GM23248 (cell line): ENCODE data around the gene OR4B1. TPM values are rescaled to one million over a fixed set of nuclear protein-coding genes. Genes with fewer than 3 reads are reported as not detected.

ENCODE experiments used
- DNase-seq: peaks from one replicate; pipeline ENCODE4 v3.0.0-alpha.2; 2015
- H2AFZ ChIP-seq: fragments of 200-600 bp; sonication (generic); 2 replicates; pipeline ENCODE4 v1.6.1; 2016; ENCODE audit warnings: antibody characterized with exemption
- H3F3A ChIP-seq: fragments of 200-600 bp; sonication (generic); 2 replicates; pipeline ENCODE4 v1.6.1; 2016; ENCODE audit warnings: mild to moderate bottlenecking, antibody characterized with exemption, mixed run types; ENCODE audit not compliant: insufficient read depth
- H3K27ac ChIP-seq: fragments of 200-600 bp; sonication (generic); 2 replicates; pipeline ENCODE4 v1.5.1; 2016; ENCODE audit warnings: mild to moderate bottlenecking
- H3K27me3 ChIP-seq: fragments of 200-600 bp; sonication (generic); replicated peaks from 2 replicates; pipeline ENCODE4 v1.6.1; 2016; ENCODE audit warnings: mild to moderate bottlenecking; ENCODE audit not compliant: insufficient read depth
- H3K36me3 ChIP-seq: fragments of 200-600 bp; sonication (generic); 2 replicates; pipeline ENCODE4 v1.6.1; 2016; ENCODE audit warnings: low read depth, mild to moderate bottlenecking
- H3K4me1 ChIP-seq: fragments of 200-600 bp; sonication (generic); 2 replicates; pipeline ENCODE4 v1.6.1; 2016; ENCODE audit warnings: mild to moderate bottlenecking; ENCODE audit not compliant: insufficient read depth
- H3K4me2 ChIP-seq: fragments of 200-600 bp; sonication (generic); one replicate; pipeline ENCODE4 v1.6.1; 2016; ENCODE audit warnings: mild to moderate bottlenecking; ENCODE audit not compliant: unreplicated experiment
- H3K4me3 ChIP-seq: fragments of 200-600 bp; sonication (generic); 2 replicates; pipeline ENCODE4 v1.5.1; 2016; ENCODE audit warnings: mild to moderate bottlenecking
- H3K79me2 ChIP-seq: fragments of 200-600 bp; sonication (generic); 2 replicates; pipeline ENCODE4 v1.6.1; 2016; ENCODE audit warnings: mild to moderate bottlenecking; ENCODE audit not compliant: insufficient read depth
- H3K9ac ChIP-seq: fragments of 200-600 bp; sonication (generic); 2 replicates; pipeline ENCODE4 v1.6.1; 2016; ENCODE audit warnings: mild to moderate bottlenecking
- H3K9me2 ChIP-seq: fragments of 200-600 bp; sonication (generic); 2 replicates; pipeline ENCODE4 v1.6.1; 2016; ENCODE audit warnings: mixed run types, mild to moderate bottlenecking, moderate library complexity; ENCODE audit not compliant: insufficient read depth
- H3K9me3 ChIP-seq: fragments of 200-600 bp; sonication (generic); one replicate; pipeline ENCODE4 v1.6.1; 2017; ENCODE audit warnings: low read depth
- H4K20me1 ChIP-seq: fragments of 200-600 bp; sonication (generic); 2 replicates; pipeline ENCODE4 v1.6.0; 2016; ENCODE audit not compliant: insufficient read depth
- EZH2 ChIP-seq: fragments of 200-600 bp; sonication (generic); IDR thresholded peaks from 2 replicates; pipeline ENCODE4 v1.6.1; 2018; ENCODE audit warnings: antibody characterized with exemption, mild to moderate bottlenecking; ENCODE audit not compliant: insufficient read depth, poor library complexity, severe bottlenecking
- EZH2phosphoT487 ChIP-seq: fragments of 200-600 bp; sonication (generic); IDR thresholded peaks from 2 replicates; pipeline ENCODE4 v1.6.1; 2018; ENCODE audit warnings: antibody characterized with exemption, moderate library complexity, mild to moderate bottlenecking, low read depth; ENCODE audit not compliant: insufficient read depth
- WGBS, 2 experiments: methylation state at CpG; one replicate each; pipeline ENCODE4 v1.1.6; 2015 to 2017; ENCODE audit warnings: low lambda C conversion rate in 2 of 2, low coverage in 1 of 2; ENCODE audit errors: missing lambda C conversion rate in 2 of 2; 5-methylcytosine and 5-hydroxymethylcytosine counted together
- in situ Hi-C: fragments of 300-500 bp; cut with MboI; formaldehyde crosslinking; loops from 2 replicates; pipeline ENCODE4 v1.15.0; 2020
- polyA plus RNA-seq: library from polyadenylated mRNA; unstranded; fragments of >200 nt; fragmentation: Nextera tagmentation; extraction: Ambion mirVana; gene quantifications from 2 replicates; pipeline ENCODE4 v1.2.1, GENCODE V29; 2016
- total RNA-seq: library from RNA; depleted of rRNA; stranded (reverse); fragments of >200 nt; shearing (Covaris generic); gene quantifications from 2 replicates; pipeline ENCODE4 v1.2.3, GENCODE V29; 2014

OR4B1 gene
- total and polyA plus RNA-seq, 2 experiments from 2014 or later, result not detected

GRCh38 chr11:48237727-48238126 is 21.1 kb downstream of the OR4B1 start:
- Histone ChIP-seq H3K36me3 (no peaks in the 10 kb centered on the region), H3F3A (no peaks in the 10 kb centered on the region), H3K9ac (no peak overlapping the region), H3K79me2 (no peaks in the 10 kb centered on the region), H4K20me1 (no peaks in the 10 kb centered on the region), H3K4me1 (no peaks in the 10 kb centered on the region), H3K9me3 (no peaks in the 10 kb centered on the region), H3K27ac (no peak overlapping the region), H3K27me3 (no peaks in the 10 kb centered on the region), H3K9me2 (no peaks in the 10 kb centered on the region), H3K4me2 (no peak overlapping the region), H3K4me3 (no peak overlapping the region), H2AFZ (no peak overlapping the region)
- DNase-seq, result no peak
- in situ Hi-C loops, result no loop called here
- TF ChIP-seq EZH2 (no peak), EZH2phosphoT487 (no peak)
- 4 to 5% methylated on average over 3 of the region's 3 CpGs for WGBS, 2 experiments

- H3K27me3 ChIP-seq, result no peaks in the 10 kb centered on the region
- 19 to 25% methylated on average over 3 of the region's 3 CpGs for WGBS, 2 experiments
- H3K36me3 ChIP-seq, result no peaks in the 10 kb centered on the region
- H3K9me2 ChIP-seq, result no peaks in the 10 kb centered on the region
- H3K79me2 ChIP-seq, result no peaks in the 10 kb centered on the region
- no peaks in the 10 kb centered on the region for H3K9me3 ChIP-seq
- H3K9ac ChIP-seq, result no peak overlapping the region
- no peak for TF ChIP-seq EZH2
- no peak for TF ChIP-seq EZH2phosphoT487
- DNase-seq, result no peak
- H3K4me3 ChIP-seq, result no peak overlapping the region
- H3K4me1 ChIP-seq, result no peaks in the 10 kb centered on the region
- H3K4me2 ChIP-seq, result no peak overlapping the region
- H3K27ac ChIP-seq, result no peak overlapping the region
- H2AFZ ChIP-seq, result no peak overlapping the region
- no peaks in the 10 kb centered on the region for H4K20me1 ChIP-seq
- no peaks in the 10 kb centered on the region for H3F3A ChIP-seq
- in situ Hi-C loops, result no loop called here
Observed at GRCh38 chr11:48242501-48242900, 25.9 kb downstream of the OR4B1 start.

GRCh38 chr11:48244804-48245203 is 28.2 kb downstream of the OR4B1 start, which contains the start of gene OR4X2:
OR4X2 (plus strand) TSS chr11:48245104; CDS start chr11:48245104, 0 bp downstream.
- Histone ChIP-seq H3K27ac (no peak within 1 kb of the TSS), H3K79me2 (no peaks in the 10 kb centered on the region), H3K4me1 (no peaks in the 10 kb centered on the region), H3K27me3 (no peaks in the 10 kb centered on the region), H3K4me3 (no peak within 1 kb of the TSS), H3K9me3 (no peaks in the 10 kb centered on the region), H3K9me2 (no peaks in the 10 kb centered on the region), H3K4me2 (no peak within 1 kb of the TSS), H3K9ac (no peak within 1 kb of the TSS), H3F3A (no peaks in the 10 kb centered on the region), H4K20me1 (no peaks in the 10 kb centered on the region), H3K36me3 (no peaks in the 10 kb centered on the region), H2AFZ (no peak within 1 kb of the TSS)
- no peak for DNase-seq
- TF ChIP-seq EZH2phosphoT487, result no peak
- no peak for TF ChIP-seq EZH2
- in situ Hi-C loops, result no loop called here

GRCh38 chr11:48248902-48249301 is 32.3 kb downstream of the OR4B1 start:
- Histone ChIP-seq H3F3A (no peaks in the 10 kb centered on the region), H3K4me3 (no peak overlapping the region), H3K27me3 (no peaks in the 10 kb centered on the region), H2AFZ (no peak overlapping the region), H3K9me2 (no peaks in the 10 kb centered on the region), H3K4me2 (no peak overlapping the region), H3K27ac (no peak overlapping the region), H3K9ac (no peak overlapping the region), H3K79me2 (no peaks in the 10 kb centered on the region), H4K20me1 (no peaks in the 10 kb centered on the region), H3K9me3 (no peaks in the 10 kb centered on the region), H3K4me1 (no peaks in the 10 kb centered on the region), H3K36me3 (no peaks in the 10 kb centered on the region)
- no peak for DNase-seq
- WGBS, 2 experiments, result 32 to 33% methylated on average over 1 of the region's 1 CpG
- in situ Hi-C loops, result no loop called here
- no peak for TF ChIP-seq EZH2
- TF ChIP-seq EZH2phosphoT487, result no peak

GRCh38 chr11:48261600-48261999 is 45.0 kb downstream of the OR4B1 start:
- H3K9me3 ChIP-seq, result no peaks in the 10 kb centered on the region
- no peaks in the 10 kb centered on the region for H3K9me2 ChIP-seq
- DNase-seq, result no peak
- no peak overlapping the region for H3K4me3 ChIP-seq
- no peaks in the 10 kb centered on the region for H3K4me1 ChIP-seq
- no peak overlapping the region for H3K27ac ChIP-seq
- TF ChIP-seq EZH2 (no peak), EZH2phosphoT487 (no peak)
- H3K27me3 ChIP-seq, result no peaks in the 10 kb centered on the region
- H3K4me2 ChIP-seq, result no peak overlapping the region
- H3F3A ChIP-seq, result no peaks in the 10 kb centered on the region
- no peak overlapping the region for H3K9ac ChIP-seq
- in situ Hi-C loops, result no loop called here
- H4K20me1 ChIP-seq, result no peaks in the 10 kb centered on the region
- no peaks in the 10 kb centered on the region for H3K79me2 ChIP-seq
- no peak overlapping the region for H2AFZ ChIP-seq
- H3K36me3 ChIP-seq, result no peaks in the 10 kb centered on the region
- WGBS, 2 experiments, result 14 to 38% methylated on average over 2 of the region's 2 CpGs
